ENCODE measurements around the gene NOP56.

DNA sequence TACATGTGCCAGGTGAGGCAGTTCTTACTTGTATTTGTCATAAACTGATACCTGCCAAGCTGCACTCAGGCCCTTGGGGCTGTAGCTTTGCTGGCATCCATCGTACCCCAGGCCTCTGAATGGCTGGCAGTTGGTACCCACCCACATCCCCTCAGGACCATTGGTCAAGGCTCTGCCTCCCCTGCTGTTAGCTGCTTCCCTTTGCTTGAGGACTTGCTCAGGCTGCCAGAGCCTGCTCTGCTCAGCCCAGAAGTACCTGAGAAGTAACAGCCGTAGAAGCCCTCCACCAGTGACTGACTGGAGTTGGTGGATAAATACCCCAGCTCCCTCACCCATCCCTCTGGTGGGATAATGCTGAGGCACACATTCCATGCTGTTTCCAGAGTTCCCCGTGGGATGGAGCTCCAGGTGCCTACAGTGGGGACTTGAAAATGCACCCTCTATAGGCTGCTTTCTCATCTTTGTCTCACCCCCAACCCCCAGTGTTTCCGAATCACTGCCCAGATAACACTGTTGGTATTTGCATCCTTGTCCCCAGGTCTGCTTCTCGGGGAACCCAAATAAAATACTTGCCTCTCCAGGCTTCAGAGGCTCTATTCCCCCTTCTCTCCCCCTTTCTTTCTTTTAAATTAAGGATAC, 47.5 kb downstream of the NOP56 start:
- TF ChIP-seq CTCF (conservative IDR thresholded peaks at IDR 0.05; ENCODE audit: low read length) (no peak), EZH2phosphoT487 (IDR thresholded peaks at IDR 0.05; ENCODE audit: borderline replicate concordance) (no peak)
